GM20431 (cell line): ENCODE results near the gene MEX3A.

Experiments used
- in situ Hi-C: fragments of 300-500 bp; cut with MseI, MboI; formaldehyde crosslinking; loops from one replicate; pipeline ENCODE4 v1.15.0; 2020; ENCODE audit warnings: low sequenced_read_pairs; ENCODE audit not compliant: unreplicated experiment

Gene MEX3A

DNA sequence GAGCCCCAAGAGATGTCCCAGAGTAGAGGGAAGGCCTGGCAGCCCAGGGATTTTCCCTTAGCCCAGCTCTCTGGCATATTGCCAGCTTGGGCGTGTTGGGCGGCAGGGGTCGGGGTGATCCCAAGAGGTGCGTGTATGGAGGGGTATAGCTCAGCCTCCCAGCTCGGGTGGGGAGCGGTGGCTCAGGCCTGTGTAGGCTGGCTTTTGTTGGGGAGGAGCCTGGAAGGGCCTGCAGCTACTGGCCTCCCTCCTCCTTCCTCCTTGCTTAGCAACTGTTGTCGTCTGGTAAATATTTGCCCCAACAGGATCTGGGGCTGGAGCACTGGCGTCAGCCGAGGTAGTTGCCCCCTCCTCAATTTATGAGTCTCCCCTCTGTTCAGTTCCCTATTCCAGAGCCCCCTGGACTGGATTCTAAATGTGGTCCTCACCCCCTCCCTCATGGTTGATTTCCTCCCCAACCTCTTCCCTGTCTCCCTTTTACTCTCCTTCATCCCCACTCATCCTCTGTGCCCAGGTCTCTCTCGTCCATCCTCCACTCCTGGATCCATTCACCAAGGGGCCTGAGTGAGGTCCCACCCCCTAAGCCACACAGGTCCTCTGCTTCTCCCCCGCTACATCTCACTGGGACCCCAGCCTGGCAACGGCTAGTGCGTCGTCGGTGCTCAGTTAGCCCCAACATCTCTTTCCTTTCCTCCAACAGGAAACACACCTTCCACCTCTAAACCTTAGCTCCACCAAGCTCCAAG lies 22.0 kb upstream of the MEX3A start:
- in situ Hi-C loops: no loop called here

DNA sequence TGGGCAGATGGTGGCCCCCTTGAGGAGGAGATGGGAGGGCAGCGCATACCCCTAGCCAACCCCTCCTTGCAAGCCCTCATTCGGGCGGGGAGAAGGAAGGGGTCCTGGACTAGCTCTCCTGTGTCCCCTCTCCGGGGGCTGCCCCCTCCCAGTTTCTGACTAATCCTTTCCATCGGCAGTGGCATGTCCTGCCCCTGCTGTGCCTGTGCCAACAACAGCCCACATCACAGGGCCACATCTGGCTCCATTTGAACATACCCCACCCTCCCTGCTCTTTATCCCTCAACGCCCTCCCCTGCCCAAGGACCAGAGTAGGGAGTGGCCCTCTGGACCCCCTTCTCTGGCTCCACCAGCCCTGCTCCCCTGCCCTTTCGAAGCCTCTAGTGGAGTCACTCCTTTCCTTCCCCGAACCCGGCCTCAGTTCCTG lies 21.3 kb upstream of the MEX3A start:
- in situ Hi-C loops: no loop called here

DNA sequence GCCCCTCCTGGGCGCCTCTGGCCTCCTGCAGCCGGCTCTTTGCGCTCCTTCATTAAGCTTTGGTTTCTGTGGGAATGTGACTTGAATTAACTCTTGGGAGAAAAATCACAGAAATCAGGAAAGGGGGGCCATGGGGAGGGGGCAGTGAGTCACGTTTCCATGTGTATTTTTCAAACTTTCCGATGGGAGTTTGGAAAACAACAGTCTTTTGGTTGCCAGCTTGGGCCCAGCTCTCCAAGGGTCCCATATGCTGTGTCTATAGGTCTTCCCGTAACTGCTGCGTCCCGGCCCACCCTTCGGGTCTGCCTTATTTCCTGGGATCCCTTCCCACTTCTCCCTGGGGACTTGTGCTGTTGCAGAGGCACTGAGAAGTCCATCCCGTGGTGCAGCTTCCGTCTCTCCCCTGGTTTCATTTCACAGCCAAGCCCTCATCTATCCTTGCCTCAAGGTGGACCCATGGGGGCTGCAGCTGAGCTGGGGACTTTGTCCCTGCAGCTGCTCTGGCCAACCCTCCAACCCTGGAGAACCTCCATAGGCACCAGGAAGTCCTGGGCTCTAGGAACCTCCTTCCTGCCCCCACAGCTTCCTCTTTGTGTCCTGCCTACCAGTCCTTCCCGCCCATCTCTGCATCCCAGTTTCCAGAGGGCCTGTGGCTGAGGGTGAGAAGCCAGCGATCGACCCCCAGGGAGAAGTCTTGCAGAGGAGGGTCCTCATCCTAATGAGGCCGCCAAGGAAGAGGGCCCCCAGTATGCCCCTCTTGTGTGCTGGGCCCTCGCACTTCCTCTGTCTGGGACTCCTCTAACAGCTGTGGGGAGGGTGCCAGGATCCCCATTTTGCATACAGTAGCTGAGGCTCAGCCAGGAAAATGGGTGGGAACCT lies 20.6 kb upstream of the MEX3A start:
- in situ Hi-C loops: no loop called here

DNA sequence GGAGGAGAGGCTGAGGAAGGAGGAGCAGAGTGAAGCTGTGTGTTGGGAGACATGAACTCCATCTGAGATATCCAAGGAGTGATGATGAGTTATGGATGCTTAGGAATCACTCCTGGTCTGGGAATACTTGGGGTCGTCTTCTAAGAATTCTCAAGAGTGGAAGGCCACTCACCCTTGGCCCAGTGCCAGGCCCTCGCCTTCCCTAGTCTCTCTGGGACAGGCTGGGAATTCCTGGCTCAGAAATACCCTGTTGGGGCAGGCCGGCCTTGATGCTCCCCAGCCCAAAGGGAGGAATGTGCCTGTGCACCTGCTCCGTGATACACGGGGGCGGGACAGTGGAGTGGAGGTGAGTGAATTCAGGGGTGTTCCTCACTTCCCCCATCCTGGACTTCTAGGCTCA lies 19.6 kb upstream of the MEX3A start:
- in situ Hi-C loops: no loop called here

DNA sequence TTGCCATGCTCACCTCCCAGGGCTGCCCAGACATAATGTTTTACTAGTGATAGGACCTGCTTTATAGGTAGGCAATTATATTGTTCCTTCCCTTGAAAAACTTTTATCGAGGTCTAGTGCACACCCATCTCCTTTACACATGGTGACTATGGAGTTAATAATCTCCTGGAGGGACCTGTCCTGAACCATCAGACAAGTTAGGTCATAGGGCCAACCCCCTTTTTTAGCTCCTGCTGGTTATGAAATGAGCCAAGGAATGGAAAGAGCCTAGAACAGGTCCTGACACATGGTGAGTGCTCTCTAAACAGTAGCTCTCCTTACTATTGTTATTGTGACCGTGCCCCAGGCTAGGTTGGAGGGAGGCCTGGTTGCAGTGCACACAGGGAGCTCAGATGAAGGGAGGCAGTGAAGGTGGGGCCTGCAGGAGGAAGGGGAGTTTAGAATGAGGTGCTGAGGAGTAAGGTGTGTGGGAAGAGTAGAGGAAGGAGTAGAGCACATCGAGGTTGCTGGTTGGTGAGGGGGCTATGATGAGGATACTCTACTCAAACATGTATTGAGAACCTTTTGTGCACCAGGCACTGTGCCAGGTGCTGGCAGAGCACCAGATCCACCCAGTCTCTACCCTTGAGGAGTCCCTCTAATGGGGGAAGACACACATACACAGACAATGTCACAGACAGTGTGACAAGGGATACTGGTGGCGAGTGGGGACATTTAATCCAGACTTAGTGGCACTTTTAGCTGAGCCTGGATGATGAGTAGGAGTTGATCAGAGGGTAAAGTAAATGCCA lies 18.1 kb upstream of the MEX3A start:
- in situ Hi-C loops: no loop called here

DNA sequence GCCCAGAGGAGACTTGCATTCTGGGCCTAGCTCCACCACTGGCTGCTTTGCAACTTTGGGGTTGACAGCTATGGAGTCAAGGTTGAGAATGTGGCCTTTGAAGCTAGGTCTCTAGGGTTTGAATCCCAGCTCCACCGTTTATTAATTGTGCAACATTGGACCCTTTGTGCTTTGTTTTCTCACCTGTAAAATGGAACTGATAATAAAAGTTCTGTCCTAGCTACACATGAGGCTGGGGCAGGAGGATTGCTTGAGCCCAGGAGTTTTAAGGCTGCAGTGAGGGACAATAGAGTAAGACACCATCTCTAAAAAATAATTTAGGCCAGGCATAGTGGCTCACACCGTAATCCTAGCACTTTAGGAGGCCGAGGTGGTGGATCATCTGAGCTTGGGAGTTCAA lies 17.0 kb upstream of the MEX3A start:
- in situ Hi-C loops: no loop called here

DNA sequence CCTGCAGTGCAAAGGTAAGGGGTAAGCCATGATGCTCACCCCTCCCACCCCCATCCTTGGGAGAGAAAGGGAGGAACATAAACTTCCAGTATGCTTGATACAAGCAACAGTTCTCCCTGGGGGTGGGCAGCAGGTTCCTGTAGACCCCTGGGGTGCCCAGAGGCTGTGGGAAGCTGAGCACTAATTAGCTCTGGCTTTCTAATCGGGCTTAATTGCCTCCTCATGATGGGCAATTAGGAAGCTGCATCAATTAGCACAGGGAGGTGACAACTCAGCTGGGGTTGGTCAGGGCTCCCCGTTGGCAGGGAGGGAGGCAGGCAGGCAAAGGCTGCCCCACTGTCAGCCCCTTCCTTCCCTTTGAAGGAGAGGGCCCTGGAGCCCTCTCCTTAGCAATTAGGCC lies 16.5 kb upstream of the MEX3A start:
- in situ Hi-C loops: no loop called here

DNA sequence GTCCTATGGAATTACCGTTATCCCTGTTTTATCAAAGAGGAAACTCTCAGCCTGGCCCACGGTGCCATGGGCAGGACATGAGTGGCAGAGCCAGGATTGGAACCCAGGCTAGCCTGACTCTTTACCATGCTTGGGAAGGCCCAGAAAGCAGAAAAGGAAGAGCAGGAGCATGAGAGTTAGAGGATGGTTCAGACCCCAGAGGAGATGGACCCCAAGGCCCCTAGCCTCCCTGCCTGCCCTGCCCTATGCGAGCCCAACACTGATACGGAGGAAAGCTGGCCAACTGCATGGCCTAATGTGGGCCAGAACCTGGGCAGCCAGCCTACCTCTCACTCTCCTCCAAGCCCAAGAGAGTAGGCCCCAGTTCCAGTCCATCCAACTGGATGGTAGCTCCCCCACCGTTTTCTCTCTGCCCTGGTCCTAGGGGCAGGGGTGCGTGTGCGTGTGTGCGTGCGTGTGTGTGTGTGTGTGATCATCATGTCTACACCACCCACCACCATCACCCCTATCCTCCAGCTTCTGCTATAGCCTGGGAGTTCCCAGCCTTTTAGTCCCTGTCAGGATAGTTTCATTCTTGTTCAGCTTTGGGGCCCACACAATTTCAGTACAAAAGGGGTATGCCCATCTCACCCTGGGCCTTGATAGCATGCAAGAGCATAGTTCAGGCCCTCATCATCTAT lies 15.4 kb upstream of the MEX3A start:
- in situ Hi-C loops: no loop called here

DNA sequence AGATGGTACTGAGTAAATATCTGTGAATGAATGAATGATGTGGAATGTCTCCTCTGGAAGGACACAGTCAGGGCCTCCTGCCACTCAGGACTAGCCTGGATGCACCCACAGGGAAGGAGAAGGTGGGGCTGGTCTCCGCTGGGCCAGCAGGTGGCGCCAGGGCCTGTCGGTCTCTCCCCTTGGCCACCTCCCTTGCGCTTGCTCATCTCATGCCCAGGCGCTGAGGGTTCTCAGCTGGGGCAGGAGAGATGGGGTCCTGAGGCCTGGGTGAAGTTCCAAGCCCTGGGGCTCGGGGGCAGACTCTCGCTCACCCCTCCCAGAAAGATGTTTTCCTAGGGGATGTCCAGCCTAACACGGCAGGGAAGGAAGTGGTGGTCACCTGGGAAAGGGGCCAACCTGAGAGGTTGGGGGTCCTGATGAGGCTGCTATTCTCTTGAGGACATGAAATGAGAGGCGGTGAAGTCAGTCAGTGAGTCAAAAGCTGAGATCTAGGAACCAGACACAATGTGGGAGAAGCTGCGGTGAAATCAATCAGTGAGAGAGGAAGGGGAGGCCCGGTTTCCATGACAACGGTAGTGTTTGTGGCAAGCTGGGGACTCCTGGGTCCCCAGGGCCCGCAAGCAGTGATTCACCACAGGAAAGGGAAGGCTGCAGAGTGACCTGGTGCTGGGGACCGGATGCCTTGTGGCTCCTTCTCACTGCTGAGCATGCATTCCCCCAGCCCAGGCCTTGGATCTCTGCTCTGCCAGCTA lies 14.6 kb upstream of the MEX3A start:
- in situ Hi-C loops: no loop called here

DNA sequence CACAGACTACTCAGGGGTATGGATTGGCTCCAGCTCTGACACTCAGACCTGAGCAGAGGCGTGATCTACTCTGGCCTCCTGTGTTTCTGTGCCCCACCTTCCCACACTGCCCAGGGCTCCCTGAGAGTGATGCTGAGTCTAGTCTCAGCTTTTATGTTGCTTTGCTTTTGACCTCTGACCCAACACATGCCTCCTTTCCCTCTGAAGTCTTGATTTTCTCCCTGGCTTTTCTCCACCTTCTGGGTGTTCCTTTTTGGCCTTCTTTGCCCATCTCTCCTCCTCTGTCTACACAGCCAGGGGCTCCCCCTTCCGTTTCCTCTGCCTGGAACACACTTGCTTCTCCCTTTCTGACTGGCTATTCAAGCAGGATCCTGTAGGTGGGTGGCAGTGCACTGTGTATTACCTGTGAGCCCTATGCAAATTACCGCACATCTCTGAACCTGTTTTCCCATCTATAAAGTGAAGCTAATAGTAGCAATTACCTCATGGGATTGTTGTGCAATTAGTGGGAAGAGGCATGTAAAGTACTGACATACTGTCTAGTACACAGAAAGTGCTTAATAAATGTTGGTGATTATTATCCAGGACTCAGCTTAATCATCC lies 13.7 kb upstream of the MEX3A start:
- in situ Hi-C loops: no loop called here

DNA sequence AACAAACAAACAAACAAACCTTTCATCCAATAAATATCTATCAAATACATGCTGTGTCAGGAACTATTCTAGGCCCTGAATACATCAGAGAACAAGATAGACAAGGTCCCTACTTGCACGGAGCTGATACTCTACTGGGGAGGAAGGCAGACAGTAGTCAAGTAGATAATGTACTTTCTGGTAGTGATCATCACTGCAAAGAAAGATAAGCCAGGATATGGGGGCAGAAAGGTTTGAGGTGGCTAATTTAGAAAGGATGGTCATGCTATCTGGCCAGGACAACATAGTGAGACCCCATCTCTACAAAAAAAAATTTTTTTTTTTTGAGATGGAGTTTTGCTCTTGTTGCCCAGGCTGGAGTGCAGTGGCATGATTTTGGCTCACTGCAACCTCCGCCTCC lies 9.3 kb upstream of the MEX3A start:
- in situ Hi-C loops: no loop called here

DNA sequence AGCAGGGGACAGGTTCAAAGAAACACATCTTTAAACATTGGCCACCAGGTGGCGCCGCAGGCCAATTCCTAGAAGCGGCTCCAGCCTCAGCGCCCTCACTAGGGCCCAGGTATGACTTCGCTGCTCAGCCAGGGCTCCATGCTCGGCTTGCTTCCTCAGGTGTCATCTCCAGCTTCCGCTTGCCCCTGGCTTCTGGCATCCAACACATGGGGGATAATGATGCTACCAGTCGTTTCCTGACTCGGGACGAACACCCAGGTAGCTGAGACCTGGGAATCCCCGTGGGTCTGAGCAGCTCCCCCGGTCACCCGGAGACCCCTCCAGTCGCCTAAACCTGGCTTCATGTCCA lies 8.5 kb upstream of the MEX3A start:
- in situ Hi-C loops: no loop called here

DNA sequence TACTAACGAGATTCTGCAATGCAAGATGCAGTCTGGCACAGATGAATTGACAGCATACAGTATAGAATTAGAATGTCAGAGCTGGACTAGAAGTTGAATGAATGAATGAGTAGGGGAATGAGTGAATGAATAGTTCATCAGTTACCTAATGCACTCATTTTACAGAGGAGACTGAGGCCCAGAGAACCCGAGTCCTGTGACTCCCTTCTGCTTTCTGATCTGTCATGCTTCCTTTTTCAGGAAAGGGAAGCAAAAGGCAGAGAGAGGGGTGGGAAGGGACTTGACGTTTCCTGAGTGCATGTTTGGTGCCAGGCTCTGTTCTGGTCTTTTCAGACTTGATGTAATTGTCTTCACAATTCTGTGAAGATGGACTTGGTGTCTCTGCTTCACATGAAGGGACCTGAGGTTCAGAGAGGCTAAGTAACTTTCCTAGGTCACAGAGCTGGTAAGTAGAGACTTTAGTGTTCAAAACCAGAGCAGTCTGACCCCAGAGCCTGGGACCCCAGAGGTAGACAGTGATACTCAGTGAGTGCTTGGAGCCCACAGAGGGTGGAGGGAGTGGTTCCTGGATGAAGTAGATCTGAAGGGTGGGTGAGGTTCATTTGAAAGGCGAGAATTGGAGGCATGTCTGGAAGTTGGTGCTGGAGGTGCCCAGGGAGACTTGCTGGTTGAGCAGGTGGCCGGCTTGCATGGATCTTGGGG lies 8.0 kb upstream of the MEX3A start:
- in situ Hi-C loops: no loop called here

DNA sequence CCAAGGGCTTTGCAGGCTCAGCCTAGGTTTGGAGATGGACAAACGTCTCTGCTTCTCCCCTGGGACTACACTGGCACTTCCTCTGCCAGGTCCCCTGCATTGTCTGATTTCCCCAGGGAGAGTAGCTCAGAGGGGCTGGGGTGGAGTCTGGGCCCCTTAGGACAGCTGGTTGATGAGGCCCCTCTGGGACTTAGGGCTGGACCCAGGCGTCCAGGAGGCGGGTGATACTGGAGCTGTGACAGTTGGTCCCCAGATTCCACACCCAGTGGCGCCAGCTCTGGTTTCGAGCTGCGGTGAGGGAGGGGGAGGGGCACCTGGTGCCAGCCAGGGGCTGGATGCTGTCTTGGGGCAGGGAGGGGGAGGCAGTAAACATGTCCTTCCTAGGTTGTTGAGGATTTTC lies 7.4 kb upstream of the MEX3A start:
- in situ Hi-C loops: no loop called here

DNA sequence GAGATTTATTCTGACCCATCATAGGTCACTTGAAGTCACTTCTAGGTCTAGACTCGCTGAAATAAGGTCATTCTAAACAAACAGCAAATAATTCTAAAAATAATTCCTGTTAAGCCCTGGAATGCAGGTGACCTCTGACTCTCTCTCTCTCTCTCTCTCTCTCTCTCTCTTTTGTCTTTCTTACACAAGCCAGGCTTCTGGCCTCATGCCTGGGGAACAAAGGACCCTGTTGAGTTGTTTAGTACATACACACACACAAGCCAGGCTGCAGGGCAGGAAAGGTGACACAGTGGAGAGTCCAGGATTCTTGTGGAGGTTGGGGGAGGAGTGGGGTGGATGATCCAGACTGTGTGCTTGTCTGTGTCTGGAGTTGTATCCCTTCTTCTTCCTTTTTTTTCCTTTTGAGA lies 4.0 kb upstream of the MEX3A start:
- in situ Hi-C loops: no loop called here

DNA sequence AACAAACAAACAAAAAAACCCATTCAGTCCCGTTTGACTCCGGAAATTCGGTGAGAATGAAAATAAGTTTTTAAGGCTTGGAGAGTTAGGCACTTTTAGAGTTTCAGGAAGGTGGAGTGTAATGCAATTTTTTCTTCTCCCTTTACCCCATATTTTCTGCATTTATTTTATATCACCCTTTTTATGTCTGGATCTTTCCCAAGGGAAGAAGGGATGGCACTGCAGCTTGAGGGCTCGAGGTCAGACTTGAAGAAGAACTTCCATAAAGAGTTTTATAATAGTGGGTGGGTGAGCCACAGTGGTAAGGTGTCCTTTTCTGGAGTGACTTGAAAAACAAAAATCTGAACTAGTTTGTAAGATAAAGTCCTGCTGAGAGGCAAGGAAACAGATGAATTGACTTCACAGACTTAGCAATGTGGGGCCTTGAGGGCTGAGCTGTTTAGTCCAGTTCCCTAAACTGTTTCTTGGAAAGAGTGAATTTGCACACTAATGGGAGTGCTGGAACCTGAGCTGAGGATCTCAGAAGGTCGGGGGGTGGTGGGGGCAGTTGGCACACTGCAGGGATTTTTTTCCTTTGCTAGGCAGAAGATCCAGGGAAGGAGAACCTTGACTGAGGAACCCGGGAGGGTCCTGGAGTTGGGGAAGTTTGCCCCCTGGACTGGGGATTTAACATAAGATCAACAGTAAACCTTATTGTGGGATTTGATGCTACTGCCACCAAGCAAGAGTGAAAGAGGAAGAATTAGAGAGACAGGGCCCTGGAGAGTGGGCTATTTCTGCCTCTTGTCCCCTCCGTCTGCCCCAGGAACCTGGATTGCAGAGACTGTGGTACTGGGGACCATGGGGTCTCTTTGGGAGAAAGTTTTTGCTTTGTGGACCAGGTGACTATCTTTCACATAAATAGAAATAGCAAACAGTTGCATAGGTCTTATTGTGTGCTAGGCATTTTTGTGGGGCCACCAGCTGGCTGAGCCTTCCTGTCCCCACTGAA lies 1.8 kb upstream of the MEX3A start:
- in situ Hi-C loops: loop anchor here (5.0 kb wide), 1 partner anchor 48 kb away; no protein-coding TSS in a partner anchor

DNA sequence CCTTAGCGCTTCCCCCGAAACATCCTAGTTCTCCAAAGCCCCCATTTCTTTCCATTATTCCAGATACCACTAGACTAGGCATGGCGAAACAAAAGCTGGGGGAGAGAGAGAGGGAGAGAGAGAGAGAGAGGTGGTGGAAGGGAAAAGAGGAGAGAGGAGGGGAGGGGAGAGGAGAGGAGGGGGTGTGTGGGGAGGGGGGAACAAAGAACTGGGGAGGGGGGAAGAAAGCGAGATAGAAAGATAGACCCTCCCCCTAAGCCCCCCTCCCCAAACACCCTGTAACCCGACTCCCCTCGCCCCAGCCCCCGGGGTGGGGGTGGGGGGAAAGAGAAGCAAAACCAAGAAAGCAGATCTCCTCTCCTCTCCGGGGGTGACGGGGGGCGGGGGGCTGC lies 352 bp downstream of the MEX3A start:
- in situ Hi-C loops: loop anchor here (5.0 kb wide), 1 partner anchor 50 kb away; no protein-coding TSS in a partner anchor
